Brain microvascular endothelial cell (primary cell): Measurements from ENCODE around the gene PPIL4.

Source experiments
- DNase-seq: peaks from one replicate; pipeline ENCODE4 v3.0.0-alpha.2; 2020
- H3K27ac ChIP-seq: fragments of 250-450 bp; sonication (Bioruptor Pico); 2 replicates; pipeline ENCODE4 v1.5.1; 2020; ENCODE audit warnings: mild to moderate bottlenecking, moderate library complexity
- H3K27me3 ChIP-seq: fragments of 250-450 bp; sonication (Bioruptor Pico); replicated peaks from 2 replicates; pipeline ENCODE4 v1.5.1; 2020; ENCODE audit warnings: mild to moderate bottlenecking
- H3K36me3 ChIP-seq: fragments of 250-450 bp; sonication (Bioruptor Pico); replicated peaks from 2 replicates; pipeline ENCODE4 v1.5.1; 2020; ENCODE audit warnings: mild to moderate bottlenecking
- H3K4me3 ChIP-seq: 2 replicates; pipeline ENCODE4 v1.5.1; 2011; ENCODE audit warnings: low read depth, mild to moderate bottlenecking, control low read depth, low read length, moderate library complexity
- in situ Hi-C: cut with HindIII; loops from 2 replicates; pipeline ENCODE4 v1.10.0; 2017; ENCODE audit warnings: low sequenced_read_pairs, low pct_ligation_motif_present
- TF ChIP-seq, protein P1 (sequence below): IDR thresholded peaks from 2 replicates; pipeline ENCODE4 v1.5.1; 2011; ENCODE audit warnings: low read depth, mild to moderate bottlenecking, moderate library complexity, low read length, control low read depth, inconsistent platforms; ENCODE audit errors: missing control alignments

PPIL4 gene

DNA sequence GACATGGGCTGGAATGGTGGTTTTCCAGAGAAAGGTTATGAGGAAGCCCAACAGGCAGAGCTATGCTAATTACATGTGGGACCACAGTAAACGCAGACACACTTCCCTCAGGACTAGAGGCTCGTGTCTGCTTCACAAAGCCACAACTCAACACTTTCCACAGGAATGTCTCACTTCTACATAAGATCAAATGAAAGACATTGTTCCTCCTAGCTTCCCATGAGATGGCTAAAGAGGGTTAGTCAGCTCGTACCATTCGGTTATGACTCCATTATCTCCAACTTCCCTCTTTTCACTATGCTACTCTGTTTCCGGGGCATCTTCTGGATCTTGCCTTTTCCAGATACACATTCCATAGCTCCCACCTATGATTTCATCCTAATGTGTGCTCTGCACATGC, 31.9 kb downstream of the PPIL4 start:
- Histone ChIP-seq H3K27ac (no peak overlapping the region), H3K27me3 (no peaks in the 10 kb centered on the region), H3K36me3 (peaks cover 5% of the 10 kb centered on the region), H3K4me3 (no peak overlapping the region)
- in situ Hi-C loops: no loop called here
- TF ChIP-seq, protein P1, sequence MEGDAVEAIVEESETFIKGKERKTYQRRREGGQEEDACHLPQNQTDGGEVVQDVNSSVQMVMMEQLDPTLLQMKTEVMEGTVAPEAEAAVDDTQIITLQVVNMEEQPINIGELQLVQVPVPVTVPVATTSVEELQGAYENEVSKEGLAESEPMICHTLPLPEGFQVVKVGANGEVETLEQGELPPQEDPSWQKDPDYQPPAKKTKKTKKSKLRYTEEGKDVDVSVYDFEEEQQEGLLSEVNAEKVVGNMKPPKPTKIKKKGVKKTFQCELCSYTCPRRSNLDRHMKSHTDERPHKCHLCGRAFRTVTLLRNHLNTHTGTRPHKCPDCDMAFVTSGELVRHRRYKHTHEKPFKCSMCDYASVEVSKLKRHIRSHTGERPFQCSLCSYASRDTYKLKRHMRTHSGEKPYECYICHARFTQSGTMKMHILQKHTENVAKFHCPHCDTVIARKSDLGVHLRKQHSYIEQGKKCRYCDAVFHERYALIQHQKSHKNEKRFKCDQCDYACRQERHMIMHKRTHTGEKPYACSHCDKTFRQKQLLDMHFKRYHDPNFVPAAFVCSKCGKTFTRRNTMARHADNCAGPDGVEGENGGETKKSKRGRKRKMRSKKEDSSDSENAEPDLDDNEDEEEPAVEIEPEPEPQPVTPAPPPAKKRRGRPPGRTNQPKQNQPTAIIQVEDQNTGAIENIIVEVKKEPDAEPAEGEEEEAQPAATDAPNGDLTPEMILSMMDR: no peak
- no peak for DNase-seq

DNA sequence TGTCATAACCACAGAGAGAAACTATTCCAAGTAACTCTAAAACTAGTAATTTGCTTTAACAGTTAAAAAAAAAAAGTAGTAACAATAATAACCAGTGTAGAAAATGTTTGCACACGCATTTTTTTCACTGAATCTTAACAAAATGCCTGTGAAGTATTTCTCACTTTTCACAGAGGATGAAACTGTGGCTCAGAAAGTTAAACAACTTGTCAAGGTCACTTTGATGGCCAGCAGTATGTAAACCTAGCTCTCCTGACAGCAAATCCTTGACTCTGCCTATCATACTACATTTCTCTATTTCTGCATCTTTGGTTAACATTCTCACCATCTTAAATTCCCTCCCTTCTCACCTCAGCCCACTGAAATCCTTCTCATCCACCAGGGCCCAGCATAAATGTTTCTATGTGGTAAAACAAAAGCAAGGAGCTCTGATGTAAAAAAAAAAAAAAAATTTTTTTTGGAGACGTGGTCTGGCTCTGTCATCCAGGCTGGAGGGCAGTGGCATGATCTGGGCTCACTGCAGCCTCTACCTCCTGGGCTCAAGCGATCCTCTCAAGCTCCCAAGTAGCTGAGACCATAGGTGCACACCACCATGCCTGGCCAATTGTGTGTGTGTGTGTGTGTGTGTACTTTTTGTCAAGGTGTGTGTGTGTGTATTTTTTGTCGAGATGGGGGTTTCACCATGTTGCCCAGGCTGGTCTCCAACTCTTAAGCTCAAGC, 34.9 kb downstream of the PPIL4 start:
- in situ Hi-C loops: no loop called here
- DNase-seq: no peak
- Histone ChIP-seq H3K36me3 (peaks cover 8% of the 10 kb centered on the region), H3K4me3 (no peak overlapping the region), H3K27ac (no peak overlapping the region), H3K27me3 (no peaks in the 10 kb centered on the region)
- TF ChIP-seq, protein P1: no peak

- peaks cover 6% of the 10 kb centered on the region for H3K36me3 ChIP-seq
- no peak for DNase-seq
- no peaks in the 10 kb centered on the region for H3K27me3 ChIP-seq
- H3K27ac ChIP-seq: no peak overlapping the region
- in situ Hi-C loops: no loop called here
- no peak overlapping the region for H3K4me3 ChIP-seq
- TF ChIP-seq, protein P1: no peak
Measured at GRCh38 chr6:149508485-149508884, 37.4 kb downstream of the PPIL4 start.

DNA sequence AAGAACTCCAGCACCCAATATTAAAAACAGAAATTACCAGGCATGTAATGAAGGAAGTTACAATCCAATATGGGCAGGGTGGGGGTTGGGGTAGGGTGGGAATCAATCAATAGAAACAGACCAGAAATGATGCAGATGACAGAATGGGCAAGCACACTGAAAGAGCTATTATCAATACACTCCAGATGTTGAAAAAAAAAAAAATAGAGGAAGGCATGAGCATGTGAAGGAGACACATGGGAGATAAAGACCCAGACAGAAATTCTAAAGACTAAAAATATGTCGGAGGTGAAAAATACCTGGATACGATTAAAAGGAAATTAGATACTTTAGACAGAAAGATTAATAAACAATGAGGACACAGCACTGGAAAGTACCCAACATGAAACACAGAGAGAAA, 42.0 kb downstream of the PPIL4 start:
- TF ChIP-seq, protein P1: no peak
- no peak for DNase-seq
- H3K36me3 ChIP-seq: peaks cover 3% of the 10 kb centered on the region
- no peak overlapping the region for H3K4me3 ChIP-seq
- in situ Hi-C loops: no loop called here
- H3K27ac ChIP-seq: no peak overlapping the region
- H3K27me3 ChIP-seq: no peaks in the 10 kb centered on the region

DNA sequence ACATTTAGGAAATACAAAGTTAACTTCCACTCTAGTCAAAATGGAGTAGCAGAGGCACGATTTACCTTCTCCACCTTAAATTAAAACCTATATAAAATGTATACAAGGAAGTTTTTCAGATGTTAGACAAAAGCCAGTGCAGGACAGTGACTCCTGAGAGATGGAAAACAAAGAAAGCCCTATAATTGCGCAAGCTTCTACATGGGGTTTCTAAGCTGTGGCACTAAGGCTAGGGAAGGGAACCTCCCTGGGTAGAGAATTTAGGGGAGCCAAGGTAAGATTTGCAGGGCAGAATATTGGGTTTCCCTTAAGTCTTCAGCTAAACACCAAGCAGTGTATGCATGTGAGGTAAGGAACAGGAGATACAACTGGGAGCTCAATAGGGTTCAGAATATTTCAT, 42.6 kb downstream of the PPIL4 start:
- H3K36me3 ChIP-seq: peaks cover 3% of the 10 kb centered on the region
- TF ChIP-seq, protein P1: no peak
- in situ Hi-C loops: no loop called here

GRCh38 chr6:149501768-149502167, 44.1 kb downstream of the PPIL4 start:
- no peak overlapping the region for H3K4me3 ChIP-seq
- TF ChIP-seq, protein P1: no peak
- in situ Hi-C loops: no loop called here
- no peak for DNase-seq
- H3K27ac ChIP-seq: no peak overlapping the region
- no peaks in the 10 kb centered on the region for H3K36me3 ChIP-seq
- no peaks in the 10 kb centered on the region for H3K27me3 ChIP-seq

More for the DNA sequence above, 42.6 kb downstream of the PPIL4 start:
- no peak for DNase-seq
- Histone ChIP-seq H3K27ac (no peak overlapping the region), H3K4me3 (no peak overlapping the region), H3K27me3 (no peaks in the 10 kb centered on the region)
